Brain pericyte (primary cell): ENCODE measurements around the gene TCF23.

ENCODE experiments used
- DNase-seq: peaks from one replicate; pipeline ENCODE4 v3.0.0-alpha.2; 2012; ENCODE audit warnings: low read depth, low spot score

The TCF23 gene

GRCh38 chr2:27128668-27129571, 19.9 kb upstream of the TCF23 start:
- DNase-seq: no peak

GRCh38 chr2:27130396-27130795, 18.4 kb upstream of the TCF23 start:
- DNase-seq: no peak

- no peak for DNase-seq
Observed at GRCh38 chr2:27131429-27131828, 17.4 kb upstream of the TCF23 start.

DNA sequence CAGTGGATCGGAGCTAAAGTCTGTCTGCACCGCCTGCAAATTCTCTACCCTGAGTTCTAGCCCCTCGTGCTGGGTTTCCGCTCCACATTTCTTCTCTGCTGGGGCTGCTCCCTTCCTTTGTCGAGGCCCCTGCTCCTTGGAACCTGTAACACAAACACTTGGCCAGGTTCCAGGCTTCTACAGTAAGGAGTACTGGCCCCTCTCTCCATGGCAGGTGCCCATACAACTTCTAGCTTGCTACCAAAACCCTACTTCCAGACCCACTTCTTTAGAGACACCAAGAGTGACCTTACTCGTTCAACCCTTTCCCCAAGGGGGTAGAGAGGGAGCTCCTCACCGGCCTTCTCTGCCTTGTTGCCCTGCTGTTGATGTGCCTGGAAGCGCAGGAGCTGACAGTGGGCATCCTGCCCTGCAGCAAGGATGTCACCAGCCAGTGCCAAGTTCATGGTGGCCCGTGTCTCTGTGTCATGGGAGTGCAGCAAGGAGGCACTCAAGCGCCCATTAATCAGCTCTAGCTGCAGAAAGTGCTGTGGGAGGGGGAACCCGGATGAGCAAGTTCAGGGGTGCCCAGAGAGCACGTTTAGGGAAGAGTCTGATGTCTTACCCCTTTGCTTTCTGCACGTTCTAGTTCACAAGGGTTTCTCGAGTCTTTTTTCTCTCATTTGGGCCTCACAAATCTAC, 15.5 kb upstream of the TCF23 start:
- no peak for DNase-seq

DNA sequence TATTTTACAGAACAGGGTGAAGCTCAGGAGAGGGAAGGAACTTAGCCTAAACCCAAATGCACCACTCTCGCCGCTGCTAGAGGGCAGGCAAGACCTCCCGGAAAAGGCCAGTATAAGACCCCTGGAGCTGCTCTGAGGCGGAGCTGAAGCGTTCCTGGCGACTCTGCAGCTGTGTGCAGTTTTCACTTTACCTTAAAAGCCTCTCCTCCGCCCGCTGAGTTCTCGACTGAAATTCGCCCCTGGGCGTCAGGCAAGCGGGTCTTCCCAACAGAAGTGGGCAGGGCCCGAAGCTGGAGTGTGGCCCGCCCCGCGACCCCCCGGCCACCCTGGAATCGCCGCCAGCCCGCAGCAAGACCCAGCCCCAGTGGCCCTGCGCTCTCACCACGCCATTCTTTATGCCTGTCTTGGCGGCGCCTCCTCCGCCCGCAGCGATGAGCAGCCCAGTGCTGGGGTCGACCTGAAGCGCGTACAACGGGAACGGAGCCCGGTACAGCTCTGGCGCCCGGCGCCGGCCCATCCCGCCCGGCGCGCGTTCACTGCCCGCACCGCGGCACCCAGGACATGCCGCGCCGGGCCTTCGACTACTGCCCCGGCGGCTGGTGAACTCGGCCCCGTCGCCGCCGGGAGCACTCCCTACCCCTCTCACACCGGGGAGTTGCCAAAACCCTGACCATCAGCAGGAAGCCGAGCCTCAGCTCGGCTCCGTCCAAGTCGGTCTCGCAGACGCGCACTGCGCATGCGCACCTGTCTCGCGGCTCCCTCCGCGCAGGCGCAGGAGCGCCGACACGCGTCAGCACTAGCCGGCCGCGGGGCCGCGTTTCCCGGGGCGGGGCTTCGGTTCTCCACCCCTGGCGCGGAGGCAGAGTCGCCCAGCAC, 14.7 kb upstream of the TCF23 start, which contains the start of gene PREB:
PREB (minus strand) TSS at position 732 of the 876 bp plus-strand sequence; CDS start at position 517, 215 bp downstream.
- peak; percentile 91 for DNase-seq

GRCh38 chr2:27134781-27135477, 13.9 kb upstream of the TCF23 start:
- no peak for DNase-seq

DNA sequence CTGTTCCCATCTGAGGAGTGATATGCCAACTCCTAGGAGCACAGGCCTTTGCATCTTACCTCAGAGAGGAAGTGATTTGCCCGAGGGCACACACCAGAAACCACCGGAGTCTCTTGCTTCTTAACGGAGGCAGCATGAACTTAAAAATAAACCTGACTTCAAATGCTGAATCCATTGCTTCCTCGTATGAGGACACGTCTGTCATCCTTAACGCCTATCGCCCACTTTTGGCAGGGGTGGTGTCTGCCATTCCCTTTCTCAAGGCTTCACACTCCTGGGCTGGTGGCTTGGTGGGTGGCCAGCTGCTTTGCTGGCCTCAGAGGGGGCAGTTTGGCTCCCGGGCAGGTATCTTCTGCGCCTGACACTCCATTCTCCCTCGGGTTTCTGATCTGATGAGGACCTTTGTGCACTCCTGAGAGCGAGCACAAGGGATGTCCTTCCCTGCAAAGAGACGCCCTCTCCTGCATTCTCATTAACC, 13.3 kb upstream of the TCF23 start:
- DNase-seq: no peak

- no peak for DNase-seq
Observed at GRCh38 chr2:27136751-27137150, 12.1 kb upstream of the TCF23 start.

- DNase-seq: no peak
Observed at GRCh38 chr2:27137322-27137935, 11.4 kb upstream of the TCF23 start.

DNA sequence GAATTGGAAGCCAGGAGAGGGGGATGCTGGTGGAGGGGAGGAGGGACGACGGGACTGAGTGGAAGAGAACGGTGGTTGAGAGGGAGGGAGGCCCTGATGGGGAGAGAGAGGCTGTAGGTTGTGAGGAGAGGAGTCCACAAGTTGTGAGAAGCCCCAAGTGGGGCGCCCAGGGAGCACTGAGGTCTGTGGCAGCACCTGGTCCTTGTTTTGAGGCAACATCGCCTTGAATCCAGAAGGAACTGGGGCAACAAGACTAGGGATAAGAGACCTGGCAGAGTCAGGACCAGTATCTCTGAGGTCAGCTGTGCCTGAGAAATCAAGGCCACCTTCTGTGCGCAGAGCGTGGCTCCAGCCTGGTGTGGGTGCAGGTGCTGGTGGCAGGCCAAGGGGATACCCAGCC, 10.7 kb upstream of the TCF23 start:
- no peak for DNase-seq

- no peak for DNase-seq
Observed at GRCh38 chr2:27139310-27139709, 9.5 kb upstream of the TCF23 start, which contains the start of gene PRR30. PRR30 (minus strand) TSS chr2:27139410; CDS start chr2:27138329, 1,081 bp downstream.

GRCh38 chr2:27143285-27143684, 5.5 kb upstream of the TCF23 start:
- no peak for DNase-seq

DNA sequence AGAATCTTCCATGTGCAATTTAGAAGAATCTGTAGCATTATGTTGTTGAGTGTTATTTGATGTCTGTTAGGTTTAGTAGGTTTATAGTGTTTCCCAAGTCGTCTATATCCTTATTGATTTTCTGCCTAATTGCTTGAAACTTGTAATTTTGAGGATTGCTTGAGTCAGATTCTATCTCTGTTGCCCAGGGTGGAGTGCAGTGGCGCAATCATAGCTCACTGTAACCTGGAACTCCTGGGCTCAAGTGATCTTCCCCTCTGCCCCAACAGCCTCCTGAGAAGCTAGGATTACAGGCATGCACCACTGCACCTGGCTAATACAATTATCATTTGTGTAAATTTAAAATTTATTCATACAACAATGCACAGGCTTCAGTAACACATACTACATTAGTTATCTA, 3.1 kb upstream of the TCF23 start:
- DNase-seq: no peak

GRCh38 chr2:27147935-27148334, 869 bp upstream of the TCF23 start:
- DNase-seq: no peak

GRCh38 chr2:27149570-27150405, 984 bp downstream of the TCF23 start:
- DNase-seq: no peak

DNA sequence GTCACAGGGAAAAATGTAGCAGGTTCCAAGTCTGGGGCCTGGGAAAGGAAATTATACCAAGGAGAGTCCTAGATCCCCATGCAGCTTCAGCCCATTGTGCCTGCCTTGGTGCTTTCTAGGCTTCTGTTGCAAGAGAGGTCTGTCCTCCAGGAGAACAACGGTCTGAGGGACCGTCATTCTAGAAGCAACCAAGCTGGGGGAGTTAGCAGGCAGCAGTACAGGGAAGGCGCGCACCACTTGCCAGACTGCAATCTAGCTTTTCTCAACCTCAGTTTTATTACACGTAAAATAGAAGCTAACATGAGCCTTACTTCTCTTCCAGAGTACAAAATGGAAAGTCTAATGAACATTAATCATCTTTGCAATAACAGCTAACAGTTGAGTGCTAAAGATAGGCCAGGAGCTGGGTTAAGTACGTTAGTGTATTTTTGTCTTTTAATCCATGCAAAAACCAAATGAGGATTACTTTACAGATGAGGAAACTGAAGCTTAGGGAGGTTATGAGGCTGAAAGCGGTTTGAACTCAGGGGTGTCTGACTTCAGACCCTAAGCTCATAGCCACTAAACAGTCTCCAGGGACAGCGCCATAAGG, 1.9 kb downstream of the TCF23 start:
- DNase-seq: no peak

DNA sequence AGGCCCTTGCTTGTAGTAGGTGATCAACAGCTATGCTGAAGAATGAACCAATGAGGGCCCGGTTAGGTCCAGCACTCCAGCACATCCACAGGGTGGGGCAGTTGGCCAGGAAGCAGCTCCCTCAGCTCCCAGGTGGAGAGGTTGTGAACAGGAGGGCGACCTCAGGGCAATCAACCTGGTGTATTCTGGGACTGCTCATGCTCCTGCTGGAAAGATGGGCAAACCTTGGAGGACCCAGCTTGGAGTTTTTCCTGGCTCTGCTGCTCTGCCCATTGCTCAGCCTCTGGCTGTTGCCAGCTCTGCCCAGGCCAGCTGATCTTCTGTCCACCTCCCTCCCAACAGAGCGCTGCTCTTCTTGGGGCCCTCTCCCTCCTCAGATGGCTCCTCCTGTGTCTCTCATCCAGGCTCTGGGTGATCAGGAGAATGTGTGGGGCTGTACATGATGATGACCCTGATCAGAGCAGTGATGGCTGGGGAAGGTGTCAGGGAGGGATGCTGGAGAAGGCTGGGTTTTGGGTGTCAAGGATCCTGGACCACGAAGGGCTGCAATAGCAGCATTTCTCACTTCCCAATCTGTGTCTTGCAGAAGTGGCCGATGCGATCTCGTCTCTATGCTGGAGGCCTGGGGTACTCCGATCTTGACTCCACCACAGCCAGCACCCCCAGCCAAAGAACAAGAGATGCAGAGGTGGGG, 3.4 kb downstream of the TCF23 start:
- DNase-seq: no peak

DNA sequence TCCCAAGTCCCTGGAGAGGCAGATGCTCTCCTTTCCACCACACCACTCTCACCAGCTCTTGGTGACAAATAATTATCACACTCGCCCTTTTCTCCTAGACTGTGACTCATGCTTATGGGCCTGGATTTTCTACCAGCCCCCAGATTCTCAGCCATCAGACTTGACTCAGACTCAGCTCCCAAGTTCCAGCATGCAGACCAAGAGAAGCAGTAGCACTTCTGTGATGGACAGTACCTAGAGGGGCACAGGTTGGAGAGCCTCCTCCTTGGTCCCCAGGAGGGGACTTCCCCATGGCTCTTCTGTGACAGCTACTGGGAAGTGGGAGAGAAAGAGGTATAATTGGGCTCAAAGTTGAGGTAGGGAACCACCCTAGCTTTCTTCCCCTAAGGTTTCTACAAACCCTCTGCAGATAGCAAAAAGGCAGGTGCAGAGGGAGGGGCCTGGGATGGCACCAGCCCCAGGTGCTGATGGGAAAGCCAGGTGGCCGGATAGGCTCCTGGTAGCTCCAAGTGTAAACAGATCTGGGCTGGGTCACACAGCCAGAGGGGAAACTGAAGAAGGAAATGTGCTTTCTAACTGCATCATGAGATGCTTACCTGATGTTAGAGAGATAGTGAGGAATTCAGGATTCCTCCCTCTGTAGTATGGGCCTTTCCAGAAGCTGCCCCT, 4.1 kb downstream of the TCF23 start:
- no peak for DNase-seq
